Stimulated activated CD8-positive, alpha-beta memory T cell treated with anti-CD3 and anti-CD28 coated beads, Interleukin-15, amount 100 ng/mL, for 4 hours (primary cell): ENCODE data around the gene RUNDC3A.
"Not testable (repeated sequence)": the region's sequence is repeated elsewhere in the genome, so short reads cannot be mapped to it uniquely, and the experiment has no call there.

ENCODE experiments used
- DNase-seq, 2 donors: peaks; one replicate each; pipeline ENCODE4 v3.0.0-alpha.2; 2020; ENCODE audit warnings: low read depth in 2 of 2

RUNDC3A gene

DNA sequence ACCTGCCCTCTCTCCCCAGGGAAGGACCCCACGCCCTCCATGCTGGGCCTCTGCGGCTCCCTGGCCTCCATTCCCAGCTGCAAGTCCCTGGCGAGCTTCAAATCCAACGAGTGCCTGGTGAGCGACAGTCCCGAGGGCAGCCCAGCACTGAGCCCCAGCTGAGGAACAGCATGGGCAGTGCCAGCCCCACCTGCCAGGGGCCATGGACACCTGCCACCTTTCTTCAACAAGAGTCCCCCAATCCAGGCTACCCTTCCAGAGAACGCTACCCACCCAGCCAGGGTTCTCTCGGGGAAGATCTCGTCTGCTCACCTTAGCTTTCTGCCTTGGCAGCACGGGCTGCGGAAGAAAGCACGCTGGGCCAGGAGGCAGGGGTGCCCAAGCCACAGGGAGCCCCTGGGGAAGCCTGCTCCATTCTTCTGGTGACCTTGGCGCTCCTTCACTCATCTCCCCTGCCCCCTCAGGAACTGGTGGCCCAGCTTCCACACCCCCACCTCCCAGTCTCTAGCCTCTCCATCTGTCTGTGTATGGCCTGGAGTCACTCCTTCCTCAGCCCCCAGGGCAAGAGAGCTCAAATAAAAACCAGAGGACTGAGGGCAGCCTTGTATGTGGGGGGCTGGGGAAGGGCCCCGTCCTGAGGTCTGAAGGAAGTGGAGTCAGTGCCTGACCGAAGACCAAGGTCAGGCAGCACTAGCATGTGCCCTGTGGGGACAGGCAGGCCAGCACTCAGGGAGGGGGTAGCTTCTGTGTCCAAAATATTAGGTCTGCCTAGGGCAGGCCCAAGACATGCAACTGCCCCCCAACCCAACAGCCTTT lies 9.9 kb downstream of the RUNDC3A start:
- no peak for DNase-seq

DNA sequence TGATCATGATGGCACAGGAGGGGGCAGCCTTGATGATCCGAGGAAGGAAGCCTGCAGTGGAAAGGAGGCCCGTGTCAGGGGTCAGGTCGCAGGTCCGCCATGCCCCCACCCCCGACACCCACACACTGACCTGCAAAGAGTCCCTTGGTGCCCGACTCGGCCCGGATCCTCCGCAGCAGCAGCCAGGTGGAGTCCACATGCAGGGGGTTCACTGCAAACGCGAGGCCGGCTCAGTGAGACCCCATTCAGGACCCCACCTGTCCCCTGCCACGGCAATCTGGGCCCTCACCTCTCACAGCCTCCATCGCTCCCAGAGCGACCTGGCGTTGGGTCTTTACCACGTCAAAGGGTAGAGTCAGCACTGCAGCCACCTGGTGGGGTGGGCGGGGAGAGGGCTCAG lies 11.7 kb downstream of the RUNDC3A start:
- DNase-seq = no peak

DNA sequence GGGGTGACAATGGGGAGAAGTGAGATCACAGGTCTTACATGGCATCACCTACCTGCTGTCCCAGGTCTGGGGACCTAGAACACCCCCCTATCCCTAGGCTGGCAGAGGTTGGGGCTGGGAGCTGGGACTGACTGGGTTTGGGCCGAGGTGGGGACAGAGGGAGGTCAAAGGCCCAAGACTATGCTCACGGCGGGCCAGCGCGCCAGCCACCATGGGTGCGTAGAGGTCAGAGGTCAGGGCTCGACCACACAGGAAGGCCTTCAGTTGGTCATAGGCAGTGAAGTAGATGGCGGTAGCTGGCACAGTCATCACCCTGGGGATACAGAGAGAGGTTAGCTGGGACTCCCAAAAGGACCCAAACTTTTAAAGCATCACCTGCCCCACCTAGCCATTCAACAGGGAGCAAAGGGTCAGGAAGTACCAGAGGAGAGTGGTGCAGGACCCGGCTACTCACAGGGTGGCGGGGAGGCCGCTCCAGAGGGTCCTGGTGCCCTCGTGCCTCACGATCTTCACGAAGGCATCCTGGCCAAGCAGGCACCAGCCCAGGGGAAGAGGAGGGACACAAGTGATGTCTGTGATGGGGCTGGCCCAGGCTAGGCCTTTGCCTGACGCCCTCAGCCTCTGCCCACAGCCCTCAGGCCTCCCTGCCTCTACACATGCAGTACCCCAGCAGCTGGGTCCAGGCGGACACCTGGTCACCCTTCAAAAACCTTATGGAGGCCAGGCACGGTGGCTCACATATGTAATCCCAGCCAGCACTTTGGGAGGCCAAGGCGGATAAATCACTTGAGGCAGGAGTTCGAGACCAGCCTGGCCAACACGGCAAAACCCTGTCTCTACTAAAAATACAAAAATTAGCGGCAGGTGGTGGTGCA lies 13.1 kb downstream of the RUNDC3A start:
- no peak for DNase-seq

DNA sequence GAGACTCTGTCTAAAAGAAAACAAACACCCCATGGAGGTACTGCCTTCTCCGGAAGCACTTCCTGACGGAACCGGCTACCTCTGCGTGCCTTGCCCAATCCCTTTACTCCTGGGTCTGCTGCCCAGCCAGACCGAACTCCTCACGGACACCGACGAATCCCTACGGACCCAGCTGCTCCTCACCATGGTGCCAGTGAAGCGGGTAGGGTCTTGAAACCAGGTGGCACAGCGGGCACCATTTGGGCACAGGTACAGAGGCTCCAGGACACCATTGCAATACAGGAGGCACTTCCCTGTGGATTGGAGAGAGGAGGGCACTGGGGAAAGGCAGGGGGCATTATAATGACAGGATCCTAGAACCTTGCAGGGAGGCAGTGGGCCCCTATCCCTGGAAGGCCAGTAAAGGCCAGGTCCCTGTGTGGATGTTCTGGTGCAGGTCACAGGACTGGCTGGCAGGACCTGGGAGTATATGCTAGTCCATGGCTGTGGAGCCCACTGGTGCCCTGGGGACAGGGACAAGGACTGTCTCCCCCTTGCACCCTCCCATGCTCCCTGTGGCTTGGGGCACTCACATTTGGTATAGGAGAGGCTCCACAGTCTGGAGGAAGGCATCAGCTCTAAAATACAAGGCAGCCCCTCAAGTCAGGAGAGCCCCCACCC lies 14.0 kb downstream of the RUNDC3A start:
- no peak for DNase-seq

DNA sequence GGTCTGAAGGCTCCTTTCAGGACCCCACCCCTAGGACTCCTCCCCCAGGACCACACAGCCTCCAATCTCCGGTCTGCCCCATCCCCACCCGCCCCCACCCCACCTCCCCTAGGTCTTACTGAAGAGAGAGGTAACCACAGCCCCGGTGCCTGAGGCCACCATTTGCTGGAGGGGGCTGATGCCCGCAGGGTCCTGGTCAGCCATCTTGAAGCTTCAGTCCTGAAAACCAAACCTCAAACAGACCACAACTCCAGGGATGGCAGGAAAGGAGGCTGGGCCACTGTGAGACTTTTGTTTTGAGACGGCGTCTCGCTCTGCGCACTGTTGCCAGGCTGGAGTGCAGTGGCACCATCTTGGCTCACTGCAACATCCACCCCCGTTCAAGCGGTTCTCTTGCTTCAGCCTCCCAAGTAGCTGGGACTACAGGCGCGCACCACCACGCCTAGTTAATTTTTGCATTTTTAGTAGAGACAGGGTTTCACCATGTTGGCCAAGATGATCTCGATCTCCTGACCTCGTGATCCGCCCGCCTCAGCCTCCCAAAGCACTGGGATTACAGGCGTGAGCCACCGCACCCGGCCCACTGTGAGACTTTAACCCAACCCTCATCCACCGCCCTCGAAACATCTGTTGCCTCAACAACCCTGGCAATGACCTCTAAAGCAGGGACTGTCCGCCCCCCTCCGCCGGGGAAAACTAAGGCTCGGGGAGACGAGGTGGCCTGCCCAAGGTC lies 15.1 kb downstream of the RUNDC3A start:
- DNase-seq = no peak

DNA sequence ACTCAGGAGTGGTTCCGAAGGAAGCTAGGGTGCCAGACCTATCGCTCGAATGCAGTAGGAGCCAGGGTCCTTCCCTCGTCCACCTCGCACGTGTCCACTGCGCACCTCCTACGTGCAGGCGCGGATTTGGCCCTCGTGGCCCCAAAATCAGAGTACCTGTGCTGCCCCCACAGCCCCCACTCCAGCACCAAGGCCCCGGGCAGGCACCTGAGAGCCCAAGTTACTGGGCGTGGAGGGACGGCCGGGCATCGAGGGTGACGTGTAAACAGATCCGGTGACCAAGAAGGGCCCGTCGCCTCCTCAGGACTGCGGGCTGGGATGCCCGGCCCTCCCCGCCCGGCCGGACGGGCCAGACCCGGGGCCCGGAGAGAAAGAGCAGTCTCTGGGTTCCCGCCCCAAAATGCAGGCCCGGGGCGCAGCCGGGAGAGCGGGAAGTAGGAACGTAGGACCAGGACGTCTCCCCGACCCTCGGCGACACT lies 15.7 kb downstream of the RUNDC3A start:
- no peak for DNase-seq

DNA sequence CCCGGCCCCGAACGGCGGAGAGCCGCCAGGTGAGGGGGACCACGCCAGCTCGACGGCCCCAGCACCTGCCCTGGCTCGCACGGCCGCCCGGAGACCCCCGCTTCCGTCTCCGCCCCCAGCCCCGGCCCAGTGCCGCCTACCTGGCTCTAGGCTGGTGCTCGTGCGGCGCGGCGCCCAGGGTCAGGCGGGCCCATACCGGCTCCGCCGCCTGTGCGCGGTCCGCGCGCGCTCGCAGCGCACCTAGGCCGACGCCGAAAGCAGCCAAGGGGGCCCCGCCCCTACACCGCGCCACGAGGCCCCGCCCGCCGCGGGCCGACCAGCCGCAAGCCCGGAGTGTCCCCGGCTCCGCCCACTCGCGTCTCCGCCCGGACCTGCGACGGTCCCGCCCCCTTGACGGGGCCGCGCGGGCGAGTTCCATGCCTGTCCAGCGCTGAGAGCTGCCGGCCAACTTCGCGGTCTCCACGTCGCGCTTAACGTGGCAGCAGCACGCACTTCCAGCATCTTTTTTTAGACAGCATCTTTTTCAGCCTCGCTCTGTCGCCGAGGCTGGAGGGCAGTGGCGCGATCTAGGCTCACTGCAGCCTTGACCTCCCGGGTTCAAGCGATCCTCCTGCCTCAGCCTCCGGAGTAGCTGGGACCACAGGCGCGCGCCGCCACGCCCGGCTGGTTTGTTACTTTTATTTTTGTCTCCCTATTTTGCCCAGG lies 16.3 kb downstream of the RUNDC3A start, which contains the start of gene SLC25A39:
TSS of gene SLC25A39 (minus strand) at position 253 of the 705 bp plus-strand sequence. CDS start 1,261 bp downstream, outside the sequence.
- DNase-seq = peak; percentile 84 to 91

DNA sequence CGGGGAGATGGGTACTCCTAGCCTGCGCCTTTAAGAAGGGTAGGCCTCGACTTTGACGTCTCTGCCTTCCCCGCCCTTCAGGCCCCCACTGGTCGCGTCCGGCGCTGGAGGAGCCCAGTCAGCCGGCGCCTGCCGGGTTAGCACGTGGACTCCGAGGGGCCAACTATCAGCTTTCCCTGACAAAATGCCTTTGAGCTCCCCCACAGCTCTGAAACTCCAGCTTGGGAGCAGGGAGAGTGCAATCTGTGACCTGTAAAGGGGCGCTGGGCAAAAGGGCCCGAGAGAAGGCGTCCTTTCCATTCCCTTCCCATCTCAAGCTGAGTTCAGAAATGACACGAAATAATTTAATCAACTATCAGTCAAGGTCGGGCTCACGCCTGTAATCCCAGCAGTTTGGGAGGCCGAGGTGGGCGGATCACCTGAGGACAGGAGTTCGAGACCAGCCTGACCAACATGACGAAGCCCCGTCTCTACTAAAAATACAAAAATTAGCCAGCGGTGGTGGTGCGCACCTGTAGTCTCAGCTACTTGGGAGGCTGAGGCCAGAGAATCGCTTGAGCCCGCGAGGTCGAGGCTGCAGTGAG lies 18.6 kb downstream of the RUNDC3A start:
- DNase-seq = peak; percentile 87 to 92

DNA sequence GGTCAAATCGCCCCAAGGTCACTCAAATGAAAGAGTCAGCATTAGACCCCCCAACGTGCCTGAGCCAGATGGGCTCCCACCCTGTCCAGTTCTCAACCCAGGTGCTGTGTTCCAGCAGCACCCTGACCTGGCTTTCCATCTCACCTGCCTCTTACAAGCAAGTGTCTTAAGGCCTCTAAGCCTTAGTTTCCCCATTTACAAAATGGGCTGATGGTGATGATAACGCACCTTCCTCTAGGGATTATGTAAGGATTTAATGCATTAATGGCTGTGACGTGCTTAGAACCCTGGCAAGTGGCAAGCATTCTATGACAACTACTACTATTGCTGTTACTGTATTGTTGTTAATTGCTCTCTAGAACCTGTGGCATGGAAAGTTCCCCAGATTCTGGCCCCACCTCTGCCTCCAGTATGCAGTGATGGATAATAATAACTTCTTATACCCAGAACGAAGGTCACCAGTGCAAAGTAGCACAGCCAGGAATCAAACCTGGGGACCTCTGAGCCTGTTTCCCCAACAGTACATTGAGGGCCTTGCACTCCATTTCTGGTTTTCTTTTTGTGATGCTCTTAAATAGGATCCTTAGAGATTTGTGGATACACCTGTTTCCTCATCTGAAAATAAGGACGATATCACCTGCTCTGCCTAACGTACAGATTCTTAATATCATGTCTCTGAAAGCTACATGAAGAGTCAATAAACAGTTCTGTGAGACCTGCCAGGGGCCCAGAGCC lies 19.5 kb downstream of the RUNDC3A start:
- DNase-seq = no peak

DNA sequence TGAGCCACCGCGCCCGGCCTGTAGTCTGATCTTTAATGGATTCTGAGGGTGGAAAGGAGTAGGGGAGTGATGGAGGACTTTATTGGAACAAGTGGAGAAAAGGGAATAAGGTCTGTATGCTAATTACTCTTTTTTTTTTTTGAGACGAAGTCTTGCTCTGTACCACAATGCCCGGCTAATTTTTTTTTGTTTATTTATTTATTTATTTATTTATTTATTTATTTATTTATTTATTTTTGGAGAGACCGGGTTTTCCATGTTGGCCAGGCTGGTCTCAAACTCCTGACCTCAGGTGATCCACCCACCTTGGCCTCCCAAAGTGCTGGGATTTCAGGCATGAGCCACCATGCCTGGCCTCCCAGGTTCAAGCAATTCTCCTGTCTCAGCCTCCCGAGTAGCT lies 21.1 kb downstream of the RUNDC3A start:
- DNase-seq = not testable (repeated sequence)

DNA sequence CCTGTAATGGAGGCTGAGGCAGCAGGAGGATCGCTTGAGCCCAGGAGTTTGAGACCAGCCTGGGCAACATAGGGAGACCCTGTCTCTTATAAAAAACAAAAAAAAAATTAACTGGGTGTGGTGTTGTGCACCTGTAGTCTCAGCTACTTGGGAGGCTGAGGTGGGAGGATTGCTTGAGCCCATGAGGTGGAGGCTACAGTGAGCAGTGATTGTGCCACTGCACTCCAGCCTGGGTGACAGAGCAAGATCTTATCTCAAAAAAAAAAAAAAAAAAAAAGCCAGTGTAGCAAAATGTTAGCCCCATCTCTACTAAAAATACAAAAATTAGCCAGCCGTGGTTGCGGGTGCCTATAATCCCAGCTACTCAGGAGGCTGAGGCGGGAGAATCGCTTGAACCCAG lies 21.9 kb downstream of the RUNDC3A start:
- DNase-seq = not testable (repeated sequence)

DNA sequence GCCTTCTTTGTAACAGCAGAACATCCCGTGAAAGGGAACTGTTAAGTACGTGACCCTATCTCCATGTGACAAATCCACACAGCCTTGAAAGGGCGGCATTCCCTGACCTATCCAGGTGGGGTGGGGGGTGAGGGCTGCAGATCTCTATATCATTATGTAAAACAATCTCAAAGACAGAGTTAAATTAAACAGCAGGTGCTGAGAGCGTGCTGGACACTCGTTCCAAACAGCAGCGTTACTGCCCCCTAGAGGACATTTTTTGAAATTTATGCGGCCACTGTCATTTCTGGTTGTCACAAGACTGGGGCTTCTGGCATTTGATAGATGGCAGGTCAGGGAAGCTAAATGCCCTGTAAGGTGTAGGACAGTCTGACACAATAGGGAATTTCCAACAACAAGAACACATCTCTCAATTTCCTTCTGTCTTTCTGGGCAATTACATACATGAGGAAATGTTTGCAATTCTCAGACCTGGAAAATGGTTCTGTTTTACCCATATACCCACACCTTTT lies 22.9 kb downstream of the RUNDC3A start:
- peak in 1 of 2 donors; percentile 56 for DNase-seq

DNA sequence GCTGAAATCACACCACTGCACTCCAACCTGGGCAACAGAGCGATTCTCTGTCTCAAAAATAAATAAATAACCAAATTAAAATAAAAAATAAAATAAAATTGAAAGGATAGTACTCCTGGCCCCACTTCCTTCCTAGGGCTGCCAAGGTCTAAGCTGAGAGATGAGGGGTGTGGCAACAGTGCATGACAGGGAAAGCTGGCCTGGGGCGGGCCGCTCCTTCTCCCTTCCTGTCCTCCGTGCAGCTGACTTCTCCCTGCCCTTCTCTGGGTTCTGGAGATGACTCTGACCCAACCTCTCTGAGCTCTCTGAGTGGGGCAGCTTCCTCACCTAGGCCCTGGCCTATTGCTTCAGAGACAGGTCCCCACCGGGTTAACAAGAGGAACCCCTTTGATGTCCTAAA lies 25.0 kb downstream of the RUNDC3A start:
- no peak for DNase-seq

DNA sequence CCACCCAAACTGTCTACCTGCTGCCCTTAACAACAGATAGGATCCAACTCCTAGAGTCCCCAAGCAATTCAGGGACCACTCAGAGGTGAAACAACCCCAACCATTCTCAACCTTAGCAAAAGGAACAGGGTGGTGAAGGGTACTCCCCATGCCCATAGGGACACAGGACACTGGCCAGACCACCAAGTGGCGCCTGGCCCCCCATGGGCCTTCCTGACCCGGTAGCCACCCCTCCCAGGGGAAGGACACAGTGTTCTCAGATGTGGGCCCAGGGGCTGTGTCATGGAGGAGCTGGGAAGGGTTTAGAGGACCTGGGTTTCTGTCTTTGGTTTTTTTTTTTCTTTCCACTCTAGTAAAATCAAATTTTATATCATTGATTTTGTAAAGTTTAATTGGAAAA lies 25.9 kb downstream of the RUNDC3A start:
- DNase-seq = no peak

DNA sequence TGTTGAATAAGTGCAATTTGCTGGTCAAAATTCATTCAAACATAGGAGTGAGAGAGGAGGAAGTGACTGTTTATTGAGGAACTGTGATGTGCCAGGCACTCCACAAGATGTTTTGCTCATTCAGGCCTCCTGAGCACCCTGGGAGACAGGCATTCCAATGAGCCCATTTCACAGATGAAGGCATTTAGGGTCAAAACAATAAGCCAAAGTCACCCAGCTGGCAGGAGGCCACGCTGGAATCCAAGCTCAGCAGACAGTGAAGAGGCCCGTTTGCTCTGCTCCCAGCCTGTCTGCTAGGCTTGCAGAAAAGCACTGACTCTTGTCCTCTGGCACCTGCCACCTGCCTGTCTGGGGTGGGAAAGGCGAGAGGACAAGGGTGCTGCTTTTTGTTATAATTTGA lies 26.3 kb downstream of the RUNDC3A start:
- no peak for DNase-seq

DNA sequence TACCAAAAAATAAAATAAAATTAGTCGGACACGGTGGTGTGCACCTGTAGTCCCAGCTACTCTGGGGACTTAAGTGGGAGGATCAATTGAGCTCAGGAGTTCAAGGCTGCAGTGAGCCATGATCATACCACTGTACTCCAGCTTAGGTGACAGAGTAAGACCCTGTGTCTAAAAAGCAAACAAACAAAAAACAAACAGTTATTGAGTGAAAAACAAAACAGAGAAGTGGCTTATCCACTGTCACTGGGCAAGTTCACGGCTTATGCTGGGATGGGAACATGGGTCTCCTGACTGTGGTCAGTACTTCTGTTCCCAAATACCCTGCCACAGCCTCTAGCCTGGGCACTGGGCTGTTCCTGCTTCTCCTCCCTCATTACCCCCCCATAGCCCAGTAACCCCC lies 27.2 kb downstream of the RUNDC3A start:
- DNase-seq = no peak

DNA sequence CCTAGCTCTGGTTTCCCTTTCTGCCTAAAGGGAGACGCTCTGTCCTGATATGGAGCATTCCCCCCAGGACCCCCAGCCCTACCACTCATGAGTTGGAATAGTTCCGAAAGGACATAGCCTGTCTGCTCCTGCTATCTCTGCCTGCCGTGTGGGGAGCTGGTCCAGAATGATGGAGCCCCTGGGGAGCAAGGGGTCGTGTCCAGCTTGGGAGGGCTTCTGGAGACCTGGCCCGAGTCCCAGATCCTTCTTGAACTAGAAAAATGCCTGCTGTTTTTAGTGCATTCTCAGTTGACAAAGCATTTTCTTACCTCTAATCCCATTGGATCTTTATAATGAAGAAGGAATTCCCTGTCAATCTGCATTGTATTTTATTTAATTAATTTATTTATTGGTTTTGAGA lies 27.6 kb downstream of the RUNDC3A start:
- DNase-seq = no peak

DNA sequence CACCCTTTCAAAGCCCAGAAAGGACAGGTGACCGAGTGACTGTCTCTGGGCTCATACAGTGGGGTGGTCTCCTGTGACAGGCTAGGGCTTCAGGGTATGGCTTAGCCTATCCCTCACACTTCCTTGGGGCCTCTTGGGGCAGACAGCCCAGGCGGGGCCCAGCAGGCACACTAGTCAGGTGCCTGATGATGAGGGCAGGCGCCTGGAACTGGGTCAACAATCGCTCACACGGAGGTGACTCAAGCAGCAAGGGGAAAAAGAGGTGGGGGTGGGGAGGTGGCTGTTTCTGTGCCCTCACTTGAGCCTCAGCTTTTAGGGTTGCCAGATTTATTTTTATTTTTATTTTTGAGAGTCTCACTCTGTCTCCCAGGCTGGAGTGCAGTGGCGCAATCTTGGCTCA lies 30.3 kb downstream of the RUNDC3A start:
- DNase-seq = no peak

DNA sequence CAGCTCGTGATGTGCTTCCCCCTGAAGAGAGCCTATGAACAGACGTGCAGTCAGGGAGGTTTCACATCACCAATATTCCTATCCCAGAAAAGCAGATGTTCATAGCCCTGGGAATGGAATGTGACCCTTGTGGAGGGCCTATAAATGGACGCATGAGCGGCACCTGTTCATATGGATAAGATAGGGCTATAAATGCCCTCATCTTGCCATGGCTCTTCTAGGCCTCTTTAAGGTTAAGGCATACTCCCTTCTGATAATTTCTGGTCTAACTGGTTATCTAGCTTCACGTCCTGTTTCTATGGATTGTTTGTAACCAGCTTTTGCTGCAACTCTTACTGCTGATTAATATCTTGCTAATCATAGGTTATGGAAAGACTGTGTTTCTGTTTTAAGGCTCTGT lies 32.2 kb downstream of the RUNDC3A start:
- DNase-seq = not testable (repeated sequence)
